Astrocyte (in vitro differentiated cells and primary cell): ENCODE data around the gene MAPK8IP1. TPM values are rescaled to one million over a fixed set of nuclear protein-coding genes. Genes with fewer than 3 reads are reported as not detected.

Source experiments
- DNase-seq: peaks from one replicate; pipeline ENCODE4 v3.0.0-alpha.2; 2010; ENCODE audit warnings: low read depth
- FAIRE-seq: peaks from 2 replicates; lab custom pipeline; 2011; peaks lifted over from hg19 to GRCh38; lab: Jason Lieb, UNC
- H2AFZ ChIP-seq: 2 replicates; pipeline ENCODE4 v1.6.0; 2012; ENCODE audit warnings: low read depth, low read length, inconsistent platforms
- H3K27ac ChIP-seq: 2 replicates; pipeline ENCODE4 v1.5.1; 2011; ENCODE audit warnings: low read depth, low read length, inconsistent platforms
- H3K27me3 ChIP-seq: 2 replicates; pipeline ENCODE4 v1.6.0; 2011; ENCODE audit warnings: low read length, inconsistent platforms; ENCODE audit not compliant: insufficient read depth
- H3K36me3 ChIP-seq: 2 replicates; pipeline ENCODE4 v1.5.1; 2011; ENCODE audit warnings: low read length, inconsistent platforms; ENCODE audit not compliant: insufficient read depth
- H3K4me1 ChIP-seq: 2 replicates; pipeline ENCODE4 v1.5.1; 2011; ENCODE audit warnings: low read length, inconsistent platforms; ENCODE audit not compliant: insufficient read depth
- H3K4me2 ChIP-seq: 2 replicates; pipeline ENCODE4 v1.6.0; 2012; ENCODE audit warnings: low read length, inconsistent platforms
- H3K4me3 ChIP-seq: 2 replicates; pipeline ENCODE4 v1.5.1; 2011; ENCODE audit warnings: low read depth, mild to moderate bottlenecking, low read length, inconsistent platforms; ENCODE audit not compliant: insufficient read depth
- H3K79me2 ChIP-seq: 2 replicates; pipeline ENCODE4 v1.6.0; 2012; ENCODE audit warnings: mild to moderate bottlenecking, low read length, inconsistent platforms; ENCODE audit not compliant: insufficient read depth
- H3K9ac ChIP-seq: 2 replicates; pipeline ENCODE4 v1.6.0; 2012; ENCODE audit warnings: mild to moderate bottlenecking, low read length, inconsistent platforms
- H3K9me3 ChIP-seq: 2 replicates; pipeline ENCODE4 v1.5.1; 2012; ENCODE audit warnings: low read depth, mild to moderate bottlenecking, low read length, inconsistent platforms; ENCODE audit not compliant: insufficient read depth
- H4K20me1 ChIP-seq: 2 replicates; pipeline ENCODE4 v1.6.0; 2012; ENCODE audit warnings: low read length, inconsistent platforms; ENCODE audit not compliant: insufficient read depth
- H3K27ac Mint-ChIP-seq: one replicate; pipeline ENCODE4 v1.8.0; 2021; ENCODE audit warnings: mild to moderate bottlenecking, mixed read lengths; ENCODE audit not compliant: unreplicated experiment
- H3K27me3 Mint-ChIP-seq: one replicate; pipeline ENCODE4 v1.8.0; 2021; ENCODE audit warnings: low read depth, mixed read lengths; ENCODE audit not compliant: unreplicated experiment
- H3K36me3 Mint-ChIP-seq: one replicate; pipeline ENCODE4 v1.8.0; 2021; ENCODE audit warnings: low read depth, mixed read lengths; ENCODE audit not compliant: unreplicated experiment
- H3K4me1 Mint-ChIP-seq: one replicate; pipeline ENCODE4 v1.8.0; 2021; ENCODE audit warnings: low read depth, mixed read lengths; ENCODE audit not compliant: unreplicated experiment
- H3K4me3 Mint-ChIP-seq: one replicate; pipeline ENCODE4 v1.8.0; 2021; ENCODE audit warnings: mild to moderate bottlenecking, moderate library complexity, mixed read lengths; ENCODE audit not compliant: unreplicated experiment
- H3K9me3 Mint-ChIP-seq: one replicate; pipeline ENCODE4 v1.8.0; 2021; ENCODE audit warnings: mild to moderate bottlenecking, mixed read lengths; ENCODE audit not compliant: unreplicated experiment
- CTCF ChIP-seq: IDR thresholded peaks from 2 replicates; pipeline ENCODE4 v1.5.1; 2011; ENCODE audit warnings: low read depth, mild to moderate bottlenecking, inconsistent platforms, low read length, moderate library complexity; ENCODE audit not compliant: insufficient read depth
- EZH2 ChIP-seq: IDR thresholded peaks from 2 replicates; pipeline ENCODE4 v1.6.1; 2012; ENCODE audit warnings: mild to moderate bottlenecking, low read length, inconsistent platforms; ENCODE audit not compliant: insufficient read depth
- total RNA-seq: library from RNA; stranded (reverse); gene quantifications from 2 replicates; pipeline ENCODE4 v1.2.1, GENCODE V29; 2021

The MAPK8IP1 gene
- total RNA-seq, 1 donor from 2014 or later = 14.7 TPM

- H4K20me1 ChIP-seq = peaks cover 8% of the 10 kb centered on the region
- no peak overlapping the region for H2AFZ ChIP-seq
- no peaks in the 10 kb centered on the region for H3K9me3 Mint-ChIP-seq
- H3K36me3 Mint-ChIP-seq = peaks cover 6% of the 10 kb centered on the region
- H3K9me3 ChIP-seq = no peaks in the 10 kb centered on the region
- H3K9ac ChIP-seq = no peak overlapping the region
- H3K4me2 ChIP-seq = no peak overlapping the region
- no peak overlapping the region for H3K27ac ChIP-seq
- H3K36me3 ChIP-seq = no peaks in the 10 kb centered on the region
- H3K27me3 ChIP-seq = no peaks in the 10 kb centered on the region
- DNase-seq = no peak
- H3K27me3 Mint-ChIP-seq = no peaks in the 10 kb centered on the region
- no peak for TF ChIP-seq EZH2
- TF ChIP-seq CTCF = no peak
- FAIRE-seq = no peak
- no peak overlapping the region for H3K4me3 Mint-ChIP-seq
- H3K4me3 ChIP-seq = no peak overlapping the region
- no peak overlapping the region for H3K27ac Mint-ChIP-seq
- H3K4me1 ChIP-seq = no peaks in the 10 kb centered on the region
- H3K4me1 Mint-ChIP-seq = no peaks in the 10 kb centered on the region
- no peaks in the 10 kb centered on the region for H3K79me2 ChIP-seq
Observed at GRCh38 chr11:45909594-45910475, 24.4 kb downstream of the MAPK8IP1 start.

GRCh38 chr11:45910623-45911022, 25.2 kb downstream of the MAPK8IP1 start:
- Histone ChIP-seq H3K27ac (no peak overlapping the region), H2AFZ (no peak overlapping the region), H3K79me2 (peaks cover 4% of the 10 kb centered on the region), H3K9ac (no peak overlapping the region), H3K4me2 (no peak overlapping the region), H3K9me3 (no peaks in the 10 kb centered on the region), H3K36me3 (peaks cover 4% of the 10 kb centered on the region), H4K20me1 (peaks cover 8% of the 10 kb centered on the region), H3K27me3 (no peaks in the 10 kb centered on the region), H3K4me1 (no peaks in the 10 kb centered on the region), H3K4me3 (no peak overlapping the region)
- no peak for FAIRE-seq
- Mint-ChIP-seq H3K4me3 (no peak overlapping the region), H3K27ac (no peak overlapping the region), H3K36me3 (peaks cover 6% of the 10 kb centered on the region), H3K4me1 (no peaks in the 10 kb centered on the region), H3K27me3 (no peaks in the 10 kb centered on the region), H3K9me3 (no peaks in the 10 kb centered on the region)
- no peak for DNase-seq
- no peak for TF ChIP-seq CTCF
- TF ChIP-seq EZH2 = no peak

- Histone ChIP-seq H4K20me1 (peaks cover 16% of the 10 kb centered on the region), H3K27ac (no peak overlapping the region), H3K4me2 (no peak overlapping the region), H2AFZ (no peak overlapping the region), H3K4me1 (peaks cover 6% of the 10 kb centered on the region), H3K79me2 (peaks cover 24% of the 10 kb centered on the region), H3K9ac (no peak overlapping the region), H3K9me3 (no peaks in the 10 kb centered on the region), H3K27me3 (no peaks in the 10 kb centered on the region), H3K4me3 (no peak overlapping the region), H3K36me3 (peaks cover 7% of the 10 kb centered on the region)
- no peak overlapping the region for H3K27ac Mint-ChIP-seq
- no peak overlapping the region for H3K4me3 Mint-ChIP-seq
- H3K36me3 Mint-ChIP-seq = peaks cover 4% of the 10 kb centered on the region
- no peaks in the 10 kb centered on the region for H3K27me3 Mint-ChIP-seq
- H3K4me1 Mint-ChIP-seq = peaks cover 11% of the 10 kb centered on the region
- H3K9me3 Mint-ChIP-seq = no peaks in the 10 kb centered on the region
- TF ChIP-seq CTCF = no peak
- DNase-seq (no peak), FAIRE-seq (no peak)
Observed at GRCh38 chr11:45913514-45913913, 28.1 kb downstream of the MAPK8IP1 start.
